DOHH2 (cell line): Measurements from ENCODE around the gene FAM50A.

Experiments used
- EZH2phosphoT487 ChIP-seq: fragments of 200-600 bp; sonication (generic); IDR thresholded peaks from 2 replicates; pipeline ENCODE4 v1.6.1; 2017; ENCODE audit warnings: borderline replicate concordance, mild to moderate bottlenecking, antibody characterized with exemption, low read length, moderate library complexity, mixed read lengths
- TF ChIP-seq, protein P1 (sequence below): fragments of 200-600 bp; sonication (generic); IDR thresholded peaks from one replicate; pipeline ENCODE4 v1.5.1; 2014; ENCODE audit warnings: antibody characterized with exemption, mild to moderate bottlenecking, low read depth, low read length; ENCODE audit not compliant: poor library complexity, severe bottlenecking

DNA sequence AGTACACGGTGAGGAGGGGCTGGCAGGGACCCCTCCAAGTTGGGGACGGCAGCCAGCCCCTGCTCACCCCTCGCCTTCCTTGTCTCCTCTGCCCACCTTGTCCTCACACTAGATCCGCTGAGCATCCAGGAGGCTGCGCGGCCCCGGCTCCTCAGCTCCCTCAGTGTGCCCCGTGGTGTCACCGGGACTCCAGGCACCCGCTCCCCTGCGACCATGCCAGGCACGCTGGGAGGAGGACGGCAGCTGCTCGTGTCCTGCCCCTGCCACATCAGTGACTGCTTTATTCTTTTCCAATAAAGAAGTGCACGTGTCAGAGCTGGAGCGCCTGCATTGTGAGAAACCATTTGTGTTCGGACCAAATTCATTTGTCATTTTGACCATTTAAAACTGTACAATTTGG lies 6.4 kb downstream of the FAM50A start:
- TF ChIP-seq, protein P1, sequence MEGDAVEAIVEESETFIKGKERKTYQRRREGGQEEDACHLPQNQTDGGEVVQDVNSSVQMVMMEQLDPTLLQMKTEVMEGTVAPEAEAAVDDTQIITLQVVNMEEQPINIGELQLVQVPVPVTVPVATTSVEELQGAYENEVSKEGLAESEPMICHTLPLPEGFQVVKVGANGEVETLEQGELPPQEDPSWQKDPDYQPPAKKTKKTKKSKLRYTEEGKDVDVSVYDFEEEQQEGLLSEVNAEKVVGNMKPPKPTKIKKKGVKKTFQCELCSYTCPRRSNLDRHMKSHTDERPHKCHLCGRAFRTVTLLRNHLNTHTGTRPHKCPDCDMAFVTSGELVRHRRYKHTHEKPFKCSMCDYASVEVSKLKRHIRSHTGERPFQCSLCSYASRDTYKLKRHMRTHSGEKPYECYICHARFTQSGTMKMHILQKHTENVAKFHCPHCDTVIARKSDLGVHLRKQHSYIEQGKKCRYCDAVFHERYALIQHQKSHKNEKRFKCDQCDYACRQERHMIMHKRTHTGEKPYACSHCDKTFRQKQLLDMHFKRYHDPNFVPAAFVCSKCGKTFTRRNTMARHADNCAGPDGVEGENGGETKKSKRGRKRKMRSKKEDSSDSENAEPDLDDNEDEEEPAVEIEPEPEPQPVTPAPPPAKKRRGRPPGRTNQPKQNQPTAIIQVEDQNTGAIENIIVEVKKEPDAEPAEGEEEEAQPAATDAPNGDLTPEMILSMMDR = no peak
- no peak for TF ChIP-seq EZH2phosphoT487
